IPS-15b (cell line): ENCODE data around the gene DYNLL2.

ENCODE experiments used
- H3K27me3 ChIP-seq: one replicate; pipeline ENCODE4 v1.6.1; 2013; ENCODE audit warnings: low read length; ENCODE audit not compliant: control insufficient read depth, insufficient read depth
- H3K36me3 ChIP-seq: one replicate; pipeline ENCODE4 v1.6.1; 2013; ENCODE audit warnings: low read length; ENCODE audit not compliant: control insufficient read depth, insufficient read depth
- H3K4me1 ChIP-seq: one replicate; pipeline ENCODE4 v1.6.1; 2013; ENCODE audit warnings: mild to moderate bottlenecking, low read length; ENCODE audit not compliant: control insufficient read depth, insufficient read depth
- H3K4me3 ChIP-seq: one replicate; pipeline ENCODE4 v1.5.1; 2013; ENCODE audit warnings: low read depth, low read length
- H3K9ac ChIP-seq: one replicate; pipeline ENCODE4 v1.6.1; 2013; ENCODE audit warnings: low read depth, mild to moderate bottlenecking, low read length
- H3K9me3 ChIP-seq: one replicate; pipeline ENCODE4 v1.6.1; 2013; ENCODE audit warnings: mild to moderate bottlenecking, low read length; ENCODE audit not compliant: control insufficient read depth, insufficient read depth

The DYNLL2 gene

DNA sequence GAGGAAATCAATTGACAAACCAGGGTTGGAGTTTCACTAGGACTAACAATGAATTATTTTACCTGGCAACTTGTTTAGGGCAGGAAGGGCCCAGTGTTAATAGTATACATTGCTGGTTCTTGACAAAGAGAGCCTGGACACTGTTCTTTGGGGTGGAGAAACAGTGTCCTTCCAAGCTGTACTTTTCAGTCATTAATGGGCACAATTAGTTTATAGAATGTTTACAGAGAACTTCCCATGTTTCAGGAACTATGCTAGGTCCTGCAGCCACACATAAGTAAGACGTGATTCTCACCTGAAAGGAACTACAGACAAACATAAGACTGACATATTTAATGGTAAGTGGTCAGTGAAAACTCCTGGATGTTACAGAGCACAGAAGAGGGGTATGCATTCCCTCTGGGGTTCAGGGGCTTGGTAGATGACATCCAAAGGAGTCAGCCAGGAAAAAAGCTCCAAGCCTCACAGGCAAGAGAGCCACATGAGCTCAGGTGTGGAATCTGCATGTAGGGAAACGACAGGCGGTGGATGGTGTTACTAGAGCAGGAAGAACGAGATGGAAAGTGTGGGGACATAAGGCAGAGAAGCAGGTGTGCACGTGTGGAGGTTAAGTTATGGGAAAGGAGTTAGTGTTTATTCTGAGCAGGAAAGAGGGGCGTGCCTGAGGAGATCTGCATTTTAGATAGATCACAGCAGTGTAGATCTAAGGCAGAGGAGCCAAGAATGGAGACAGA, 3.8 kb upstream of the DYNLL2 start:
- no peak overlapping the region for H3K9ac ChIP-seq
- H3K4me3 ChIP-seq: no peak overlapping the region
- no peaks in the 10 kb centered on the region for H3K36me3 ChIP-seq
- peaks cover 7% of the 10 kb centered on the region for H3K27me3 ChIP-seq
- no peaks in the 10 kb centered on the region for H3K9me3 ChIP-seq
- peaks cover 16% of the 10 kb centered on the region for H3K4me1 ChIP-seq

DNA sequence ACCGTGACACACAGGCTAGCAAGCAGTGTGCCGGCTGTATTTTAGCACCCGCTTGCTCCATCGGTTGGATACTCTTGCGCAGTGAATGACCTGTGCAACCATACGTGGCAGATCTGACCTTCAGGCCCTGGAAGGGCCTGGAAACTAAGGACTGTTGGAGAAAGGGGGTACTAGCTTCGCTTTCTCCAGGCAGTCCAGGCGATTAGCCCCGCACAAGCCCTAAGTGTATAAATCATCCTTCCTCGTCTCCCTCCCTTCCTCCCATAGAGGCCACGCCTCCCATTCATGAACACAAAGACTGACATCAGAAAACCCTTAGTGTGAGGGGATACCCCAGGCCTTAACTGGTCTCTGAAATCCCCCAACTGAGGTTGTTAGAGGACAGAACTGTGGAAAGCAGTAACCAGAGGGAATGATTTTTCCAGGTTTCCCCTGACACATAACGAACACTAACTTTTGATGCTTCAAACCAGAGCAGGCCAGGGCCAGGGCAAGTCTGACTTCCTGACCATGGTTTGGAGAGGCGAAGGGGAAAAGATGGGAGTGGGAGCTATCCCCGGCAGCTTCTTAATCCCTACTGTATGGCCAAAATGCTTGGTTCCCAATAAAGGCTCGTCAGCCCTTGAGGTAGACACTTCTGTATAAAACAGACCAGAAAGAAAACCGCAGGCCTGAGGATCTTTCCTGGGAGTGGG, 1.4 kb upstream of the DYNLL2 start:
- Histone ChIP-seq H3K36me3 (no peaks in the 10 kb centered on the region), H3K9me3 (no peaks in the 10 kb centered on the region), H3K4me3 (peak overlapping the region; percentile 58), H3K27me3 (peaks cover 7% of the 10 kb centered on the region), H3K9ac (peak overlapping the region; percentile 0), H3K4me1 (peaks cover 18% of the 10 kb centered on the region)

DNA sequence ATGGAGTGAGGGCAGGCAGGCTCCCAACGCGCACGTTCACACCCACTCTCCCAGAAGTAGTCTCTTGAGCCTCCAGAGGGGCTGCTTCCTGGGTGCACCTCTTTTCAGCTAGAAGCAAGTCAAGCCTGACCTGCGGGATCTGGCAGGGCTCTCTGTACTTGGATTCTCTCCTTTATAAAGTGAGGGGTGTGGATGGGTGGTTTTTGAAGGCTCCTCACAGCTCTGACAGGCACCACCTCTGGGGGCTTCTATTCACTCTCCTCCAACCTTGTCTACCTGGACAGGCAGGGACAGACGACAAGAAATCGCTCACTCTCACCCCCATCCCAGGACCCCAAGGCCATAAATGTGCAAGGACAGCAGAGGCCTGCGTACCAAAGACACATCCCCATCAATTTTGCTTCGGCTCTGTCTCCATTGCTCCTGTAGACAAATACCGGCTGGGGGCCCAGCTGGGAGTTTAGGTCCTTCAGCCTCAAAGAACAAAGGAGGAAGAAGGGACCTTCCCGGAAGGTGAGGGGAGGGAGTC, 814 bp upstream of the DYNLL2 start:
- Histone ChIP-seq H3K9ac (peak overlapping the region; percentile 61), H3K27me3 (peaks cover 7% of the 10 kb centered on the region), H3K4me3 (peak overlapping the region; percentile 58), H3K36me3 (no peaks in the 10 kb centered on the region), H3K9me3 (no peaks in the 10 kb centered on the region), H3K4me1 (peaks cover 18% of the 10 kb centered on the region)

DNA sequence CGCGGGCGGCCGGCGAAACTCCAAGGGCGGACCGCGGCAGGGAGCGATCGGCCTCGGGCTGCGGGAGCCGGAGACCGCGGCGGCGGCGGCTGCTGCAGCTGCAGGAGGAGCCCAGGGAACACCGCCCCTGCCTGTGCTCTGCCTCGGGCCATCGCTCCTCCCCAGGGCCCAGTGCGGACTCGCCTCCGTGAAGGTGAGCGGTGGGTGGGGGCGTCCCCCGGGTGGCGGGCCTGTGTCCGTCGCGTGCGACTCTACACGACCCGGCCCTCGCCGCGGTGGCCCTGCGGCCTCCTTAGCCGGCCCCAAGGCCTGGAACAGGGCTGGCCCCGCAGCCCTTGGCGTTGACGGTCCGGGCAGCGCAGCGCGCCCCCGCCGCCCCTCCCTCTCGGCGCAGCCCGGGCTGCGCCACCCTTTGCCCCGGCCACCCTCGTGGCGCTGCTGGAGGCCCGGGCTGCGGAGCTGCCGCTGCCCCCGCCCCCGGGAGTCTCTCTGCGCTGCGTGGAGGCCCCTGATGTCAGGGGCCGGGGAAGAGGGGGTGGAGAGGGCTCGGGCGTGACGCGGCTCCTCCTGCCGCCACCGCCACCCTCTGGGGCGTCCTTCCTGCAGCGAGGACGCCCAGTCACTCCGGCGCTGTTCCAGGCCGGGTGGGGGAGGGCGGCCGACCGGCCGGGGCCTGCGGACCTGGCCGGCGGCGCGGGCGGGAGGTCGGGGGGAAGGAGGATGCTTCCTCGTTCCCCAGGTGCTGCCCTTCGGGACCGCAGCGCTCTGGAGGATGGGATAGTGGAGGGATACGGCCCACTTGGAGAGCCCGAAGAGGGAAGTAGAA, 485 bp downstream of the DYNLL2 start:
- Histone ChIP-seq H3K9ac (peak overlapping the region; percentile 63), H3K4me3 (peak overlapping the region; percentile 88), H3K9me3 (no peaks in the 10 kb centered on the region), H3K36me3 (peaks cover 2% of the 10 kb centered on the region), H3K27me3 (peaks cover 7% of the 10 kb centered on the region), H3K4me1 (peaks cover 18% of the 10 kb centered on the region)

DNA sequence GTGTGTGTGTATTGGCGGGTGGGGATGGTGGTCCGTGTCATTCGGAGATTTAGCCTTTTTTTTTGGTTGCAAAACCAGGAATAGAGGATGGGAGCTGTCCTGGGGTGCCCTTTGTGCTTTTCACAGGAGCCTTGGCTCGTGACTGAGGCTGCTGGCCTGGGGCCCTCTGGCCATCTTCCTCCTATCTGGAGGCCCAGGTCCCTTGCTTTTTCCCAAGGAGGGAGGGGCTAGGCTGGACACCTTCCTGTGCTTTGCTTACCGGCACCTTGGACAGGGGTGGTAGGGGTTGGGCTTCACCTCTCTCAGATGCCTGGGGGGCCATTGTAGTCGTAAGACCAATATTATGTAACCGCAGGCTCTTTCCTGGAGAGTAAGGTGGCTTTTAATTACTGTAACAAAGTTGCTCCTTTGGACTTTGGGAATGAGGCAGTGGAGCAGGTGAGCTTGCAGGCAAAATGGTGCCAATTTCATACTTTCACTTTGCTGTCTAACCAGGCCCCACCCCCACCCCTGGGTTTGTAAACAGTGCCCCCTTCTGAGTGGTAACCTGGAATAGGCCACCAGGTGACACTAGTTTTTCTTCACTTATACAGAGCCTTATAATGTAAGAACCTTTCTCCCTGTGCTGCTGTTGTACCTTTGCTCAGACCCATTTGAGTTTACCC, 1.2 kb downstream of the DYNLL2 start:
- Histone ChIP-seq H3K27me3 (peaks cover 4% of the 10 kb centered on the region), H3K36me3 (peaks cover 9% of the 10 kb centered on the region), H3K9ac (peak overlapping the region; percentile 55), H3K4me1 (peaks cover 18% of the 10 kb centered on the region), H3K9me3 (no peaks in the 10 kb centered on the region), H3K4me3 (peak overlapping the region; percentile 88)

DNA sequence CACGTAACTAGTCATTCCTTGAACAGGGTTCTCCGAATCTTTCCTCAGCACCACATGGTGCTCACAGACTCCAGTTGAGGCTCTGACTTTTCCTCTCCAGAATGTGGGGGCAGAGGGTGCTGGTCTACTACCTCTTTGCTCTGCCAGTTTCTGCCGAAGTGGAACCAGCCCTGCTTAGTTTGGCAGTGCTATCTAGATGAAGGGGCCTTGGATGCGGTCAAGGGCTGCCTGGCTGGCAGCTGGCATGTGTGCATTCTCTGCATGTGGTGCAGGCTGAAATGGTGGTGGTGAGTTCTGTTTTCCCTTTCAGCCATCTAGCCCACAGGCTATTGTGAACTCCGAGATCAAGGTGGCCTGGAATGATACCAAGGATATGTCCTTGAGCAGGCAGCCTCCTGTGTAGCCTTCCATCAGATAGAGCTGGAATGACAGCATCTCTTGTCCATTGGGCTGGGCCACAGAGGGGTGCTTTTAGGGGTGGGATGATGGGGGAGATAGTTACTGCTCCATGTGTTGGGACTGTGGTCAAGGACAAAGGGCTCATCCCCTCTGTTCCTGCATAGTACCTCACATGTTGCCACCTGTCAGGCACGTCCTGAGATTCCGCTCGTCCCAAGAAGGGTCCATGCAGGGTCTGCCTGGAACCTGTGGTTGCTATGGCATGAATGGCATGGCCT, 2.0 kb downstream of the DYNLL2 start:
- Histone ChIP-seq H3K4me3 (peak overlapping the region; percentile 88), H3K9me3 (no peaks in the 10 kb centered on the region), H3K4me1 (peaks cover 18% of the 10 kb centered on the region), H3K36me3 (peaks cover 12% of the 10 kb centered on the region), H3K9ac (no peak overlapping the region), H3K27me3 (no peaks in the 10 kb centered on the region)

DNA sequence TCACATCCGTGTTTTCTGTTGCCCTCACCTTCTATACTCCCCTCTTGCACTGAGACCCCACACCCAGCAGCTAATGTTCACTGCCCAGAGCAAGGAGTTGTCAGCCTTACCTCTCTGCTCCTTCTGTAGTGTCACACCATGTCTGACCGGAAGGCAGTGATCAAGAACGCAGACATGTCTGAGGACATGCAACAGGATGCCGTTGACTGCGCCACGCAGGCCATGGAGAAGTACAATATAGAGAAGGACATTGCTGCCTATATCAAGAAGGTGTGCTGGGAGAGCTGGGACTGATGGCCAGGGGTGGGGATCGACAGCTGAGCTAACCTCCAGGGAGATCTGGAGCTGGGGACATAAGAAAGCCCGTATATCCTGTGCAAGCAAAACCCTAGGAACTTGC, 3.7 kb downstream of the DYNLL2 start:
- H3K9ac ChIP-seq: no peak overlapping the region
- H3K4me3 ChIP-seq: no peak overlapping the region
- H3K27me3 ChIP-seq: no peaks in the 10 kb centered on the region
- peaks cover 11% of the 10 kb centered on the region for H3K4me1 ChIP-seq
- peaks cover 12% of the 10 kb centered on the region for H3K36me3 ChIP-seq
- no peaks in the 10 kb centered on the region for H3K9me3 ChIP-seq

DNA sequence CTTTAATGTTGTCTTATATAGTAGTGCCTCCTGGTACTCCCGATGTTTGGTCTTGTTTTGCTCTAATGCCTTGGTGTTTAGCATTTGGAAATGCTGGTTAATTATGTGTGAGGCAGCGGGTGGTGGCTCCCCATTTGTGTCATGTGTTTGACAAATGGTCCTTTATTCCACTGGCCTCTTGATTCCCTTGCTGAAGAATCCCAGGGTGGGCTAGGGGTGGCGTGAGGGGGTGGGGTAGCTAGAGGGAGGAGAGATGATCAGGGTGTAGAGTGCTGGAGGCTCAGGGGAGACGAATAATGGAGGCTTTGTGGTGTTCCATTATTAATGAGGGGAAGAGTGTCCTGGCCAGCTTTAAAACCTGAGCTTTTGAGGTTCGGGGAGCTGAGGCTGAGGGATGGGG, 5.4 kb downstream of the DYNLL2 start:
- peaks cover 12% of the 10 kb centered on the region for H3K36me3 ChIP-seq
- no peaks in the 10 kb centered on the region for H3K9me3 ChIP-seq
- peaks cover 2% of the 10 kb centered on the region for H3K4me1 ChIP-seq
- H3K4me3 ChIP-seq: no peak overlapping the region
- H3K9ac ChIP-seq: no peak overlapping the region
- no peaks in the 10 kb centered on the region for H3K27me3 ChIP-seq

DNA sequence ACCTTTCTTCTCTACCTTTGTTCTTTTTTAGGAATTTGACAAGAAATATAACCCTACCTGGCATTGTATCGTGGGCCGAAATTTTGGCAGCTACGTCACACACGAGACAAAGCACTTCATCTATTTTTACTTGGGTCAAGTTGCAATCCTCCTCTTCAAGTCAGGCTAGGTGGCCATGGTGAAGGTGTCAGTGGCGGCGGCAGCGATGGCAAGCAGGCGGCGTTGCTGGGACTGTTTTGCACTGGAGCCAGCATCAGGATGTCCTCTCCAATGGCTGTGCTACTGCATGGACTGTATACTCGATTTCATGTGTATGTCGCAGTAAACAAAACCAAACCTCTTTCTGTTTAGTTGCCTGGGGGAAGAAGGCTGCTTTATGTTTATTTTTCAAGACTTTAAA, 5.9 kb downstream of the DYNLL2 start:
- Histone ChIP-seq H3K4me3 (no peak overlapping the region), H3K9ac (no peak overlapping the region), H3K4me1 (peaks cover 2% of the 10 kb centered on the region), H3K9me3 (no peaks in the 10 kb centered on the region), H3K36me3 (peaks cover 12% of the 10 kb centered on the region), H3K27me3 (no peaks in the 10 kb centered on the region)

DNA sequence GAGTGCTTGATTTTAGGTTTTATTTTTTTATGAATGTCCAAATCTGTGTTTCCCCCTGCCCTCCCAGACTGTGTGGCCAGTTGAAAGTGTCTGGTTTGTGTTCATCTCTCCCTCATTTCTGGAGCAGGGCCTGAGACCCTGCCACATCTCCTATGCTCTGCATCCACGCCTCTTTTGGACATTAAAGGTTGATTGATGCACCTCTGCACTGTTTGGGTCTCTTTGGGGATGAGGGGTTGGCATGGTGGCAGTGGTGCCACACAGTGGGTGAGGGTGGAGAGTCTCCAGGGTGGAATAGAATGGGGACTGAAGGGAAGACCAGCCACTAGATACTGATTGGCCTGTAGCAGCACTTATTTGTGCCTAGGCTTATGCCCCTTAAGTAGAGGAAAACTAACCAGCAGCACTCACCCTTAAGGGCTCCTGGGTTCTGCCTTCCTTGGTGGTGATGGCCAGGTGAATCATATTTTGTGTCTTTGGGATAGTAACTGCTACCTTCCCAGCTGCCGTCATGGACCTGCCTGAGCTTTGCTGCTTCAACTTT, 7.9 kb downstream of the DYNLL2 start:
- H3K27me3 ChIP-seq: no peaks in the 10 kb centered on the region
- H3K36me3 ChIP-seq: peaks cover 12% of the 10 kb centered on the region
- H3K4me3 ChIP-seq: no peak overlapping the region
- no peaks in the 10 kb centered on the region for H3K9me3 ChIP-seq
- H3K9ac ChIP-seq: no peak overlapping the region
- H3K4me1 ChIP-seq: no peaks in the 10 kb centered on the region
